H9 (cell line): ENCODE measurements around the gene IFT80. TPM values are rescaled to one million over a fixed set of nuclear protein-coding genes. Genes with fewer than 3 reads are reported as not detected.

Experiments used
- DNase-seq: peaks from one replicate; pipeline ENCODE4 v3.0.0-alpha.2; 2017
- H2AFZ ChIP-seq: one replicate; pipeline ENCODE4 v1.6.1; 2013; ENCODE audit warnings: mild to moderate bottlenecking, low read length, control low read depth, moderate library complexity
- H2AK5ac ChIP-seq: 2 replicates; pipeline ENCODE4 v1.6.1; 2013; ENCODE audit warnings: low read length, control low read depth, mixed read lengths; ENCODE audit not compliant: insufficient read length
- H2BK120ac ChIP-seq: one replicate; pipeline ENCODE4 v1.6.1; 2013; ENCODE audit warnings: low read depth, mild to moderate bottlenecking, low read length, control low read depth, inconsistent platforms; ENCODE audit not compliant: poor library complexity, severe bottlenecking
- H2BK12ac ChIP-seq: 2 replicates; pipeline ENCODE4 v1.6.1; 2013; ENCODE audit warnings: low read length, control low read depth, mixed read lengths, low read depth; ENCODE audit not compliant: insufficient read length
- H2BK15ac ChIP-seq: 2 replicates; pipeline ENCODE4 v1.6.1; 2013; ENCODE audit warnings: low read depth, low read length, control low read depth
- H2BK20ac ChIP-seq: one replicate; pipeline ENCODE4 v1.6.1; 2013; ENCODE audit warnings: low read depth, mild to moderate bottlenecking, low read length, control low read depth, inconsistent platforms; ENCODE audit not compliant: poor library complexity, severe bottlenecking
- H2BK5ac ChIP-seq: 2 replicates; pipeline ENCODE4 v1.6.1; 2013; ENCODE audit warnings: low read length, control low read depth, mixed read lengths; ENCODE audit not compliant: insufficient read length
- H3K14ac ChIP-seq: 2 replicates; pipeline ENCODE4 v1.6.1; 2013; ENCODE audit warnings: low read length, control low read depth; ENCODE audit not compliant: insufficient read depth
- H3K18ac ChIP-seq: 2 replicates; pipeline ENCODE4 v1.6.1; 2013; ENCODE audit warnings: low read depth, mild to moderate bottlenecking, mixed read lengths, low read length, control low read depth; ENCODE audit not compliant: insufficient read length
- H3K23ac ChIP-seq: 2 replicates; pipeline ENCODE4 v1.6.1; 2013; ENCODE audit warnings: low read length, control low read depth, mixed read lengths, low read depth; ENCODE audit not compliant: insufficient read length
- H3K23me2 ChIP-seq: 2 replicates; pipeline ENCODE4 v1.6.1; 2013; ENCODE audit warnings: low read depth, mild to moderate bottlenecking, mixed read lengths, low read length, control low read depth; ENCODE audit not compliant: insufficient read length, poor library complexity, severe bottlenecking
- H3K27ac ChIP-seq: 2 replicates; pipeline ENCODE4 v1.5.1; 2013; ENCODE audit warnings: low read length, control low read depth, mixed read lengths, low read depth; ENCODE audit not compliant: insufficient read length
- H3K27me3 ChIP-seq: 2 replicates; pipeline ENCODE4 v1.6.1; 2013; ENCODE audit warnings: low read length, control low read depth, inconsistent platforms; ENCODE audit not compliant: insufficient read depth
- H3K4ac ChIP-seq: 2 replicates; pipeline ENCODE4 v1.6.1; 2013; ENCODE audit warnings: low read depth, mild to moderate bottlenecking, control low read depth, inconsistent platforms, low read length, moderate library complexity
- H3K4me1 ChIP-seq: 2 replicates; pipeline ENCODE4 v1.6.1; 2013; ENCODE audit warnings: low read length, control low read depth, inconsistent platforms; ENCODE audit not compliant: insufficient read depth
- H3K4me2 ChIP-seq: 2 replicates; pipeline ENCODE4 v1.6.1; 2013; ENCODE audit warnings: low read length, control low read depth, mixed read lengths; ENCODE audit not compliant: insufficient read length, insufficient read depth
- H3K56ac ChIP-seq: 2 replicates; pipeline ENCODE4 v1.6.1; 2013; ENCODE audit warnings: low read depth, mild to moderate bottlenecking, mixed read lengths, low read length, control low read depth; ENCODE audit not compliant: insufficient read length
- H3K79me1 ChIP-seq: 2 replicates; pipeline ENCODE4 v1.6.1; 2013; ENCODE audit warnings: low read depth, mild to moderate bottlenecking, moderate library complexity, low read length, control low read depth, inconsistent platforms; ENCODE audit not compliant: insufficient read depth, poor library complexity, severe bottlenecking
- H3K79me2 ChIP-seq: 2 replicates; pipeline ENCODE4 v1.6.1; 2013; ENCODE audit warnings: low read length, control low read depth, inconsistent platforms; ENCODE audit not compliant: insufficient read depth
- H3K9ac ChIP-seq: 2 replicates; pipeline ENCODE4 v1.6.1; 2013; ENCODE audit warnings: low read length, control low read depth, mixed read lengths; ENCODE audit not compliant: insufficient read length; ENCODE audit errors: extremely low read depth
- H3K9me3 ChIP-seq: one replicate; pipeline ENCODE4 v1.6.1; 2013; ENCODE audit warnings: low read depth, low read length, inconsistent platforms; ENCODE audit not compliant: control insufficient read depth
- H3T11ph ChIP-seq: one replicate; pipeline ENCODE4 v1.6.1; 2013; ENCODE audit warnings: mild to moderate bottlenecking, low read length, control low read depth, inconsistent platforms
- H4K20me1 ChIP-seq: one replicate; pipeline ENCODE4 v1.6.1; 2013; ENCODE audit not compliant: control insufficient read depth, insufficient read length, insufficient read depth
- H4K5ac ChIP-seq: 2 replicates; pipeline ENCODE4 v1.6.1; 2013; ENCODE audit warnings: low read depth, mild to moderate bottlenecking, mixed read lengths, low read length, control low read depth; ENCODE audit not compliant: insufficient read length
- H4K8ac ChIP-seq: replicated peaks from 2 replicates; pipeline ENCODE4 v1.6.1; 2013; ENCODE audit warnings: low read length, control low read depth, mixed read lengths, low read depth; ENCODE audit not compliant: insufficient read length
- H4K91ac ChIP-seq: 2 replicates; pipeline ENCODE4 v1.6.1; 2013; ENCODE audit warnings: low read depth, mild to moderate bottlenecking, moderate library complexity, mixed read lengths, low read length, control low read depth; ENCODE audit not compliant: insufficient read length
- H3K27ac Mint-ChIP-seq, 3 experiments: 2 replicates in 2 of 3; 3 replicates in 1 of 3; pipeline ENCODE4 v1.8.0; 2020 to 2021; ENCODE audit warnings: mixed read lengths in 3 of 3, mild to moderate bottlenecking in 1 of 3, moderate library complexity in 1 of 3
- H3K27me3 Mint-ChIP-seq: 2 replicates; pipeline ENCODE4 v1.8.0; 2021; ENCODE audit warnings: low read depth, mild to moderate bottlenecking, moderate library complexity, mixed read lengths
- H3K36me3 Mint-ChIP-seq, 3 experiments: 2 replicates in 2 of 3; 3 replicates in 1 of 3; pipeline ENCODE4 v1.8.0; 2020 to 2021; ENCODE audit warnings: low read depth in 3 of 3, mixed read lengths in 3 of 3; ENCODE audit not compliant: insufficient read depth in 1 of 3
- H3K4me1 Mint-ChIP-seq, 2 experiments: 2 replicates each; pipeline ENCODE4 v1.8.0; 2020; ENCODE audit warnings: mixed read lengths in 2 of 2
- H3K4me3 Mint-ChIP-seq, 2 experiments: 2 replicates in 1 of 2; 3 replicates in 1 of 2; pipeline ENCODE4 v1.8.0; 2020 to 2021; ENCODE audit warnings: mild to moderate bottlenecking in 2 of 2, mixed read lengths in 2 of 2, moderate library complexity in 1 of 2
- H3K9me3 Mint-ChIP-seq, 2 experiments: 2 replicates in 1 of 2; 3 replicates in 1 of 2; pipeline ENCODE4 v1.8.0; 2020; ENCODE audit warnings: mild to moderate bottlenecking in 2 of 2, mixed read lengths in 2 of 2, moderate library complexity in 1 of 2
- CTCF ChIP-seq: fragments of 200-600 bp; sonication (generic); conservative IDR thresholded peaks from 3 replicates; pipeline ENCODE4 v1.8.0; 2021; ENCODE audit warnings: antibody characterized with exemption, mild to moderate bottlenecking
- WGBS: extraction: QIAGEN DNeasy Blood & Tissue Kit; methylation state at CpG from one replicate; pipeline ENCODE4 v1.1.7; 2013; ENCODE audit warnings: missing lambda C conversion rate, low lambda C conversion rate, mixed read lengths; ENCODE audit not compliant: insufficient read length; ENCODE audit errors: extremely low coverage; 5-methylcytosine and 5-hydroxymethylcytosine counted together
- total RNA-seq: library from RNA; stranded (reverse); gene quantifications from 2 replicates; pipeline ENCODE4 v1.2.1, GENCODE V29; 2021

Gene IFT80
- total RNA-seq, 1 experiment from 2014 or later: 29.0 TPM

- H3K4me3 Mint-ChIP-seq: no peak overlapping the region
- Histone ChIP-seq H3K18ac (no peak overlapping the region), H3K4me1 (no peaks in the 10 kb centered on the region), H3K79me1 (peaks cover 3% of the 10 kb centered on the region), H3K23me2 (no peaks in the 10 kb centered on the region), H3K9ac (no peak overlapping the region), H3K27me3 (no peaks in the 10 kb centered on the region), H3K56ac (no peak overlapping the region), H3K9me3 (no peaks in the 10 kb centered on the region), H3K23ac (no peak overlapping the region), H3K79me2 (no peaks in the 10 kb centered on the region; the same call in 1 of the 2 replicates), H2AFZ (no peak overlapping the region), H2BK15ac (no peak overlapping the region), H3K4me2 (no peak overlapping the region), H2BK12ac (no peak overlapping the region), H4K91ac (no peak overlapping the region), H2BK120ac (no peak overlapping the region), H2AK5ac (no peak overlapping the region), H2BK20ac (no peak overlapping the region), H3T11ph (no peak overlapping the region), H3K27ac (no peak overlapping the region), H4K20me1 (no peaks in the 10 kb centered on the region), H3K4ac (no peak overlapping the region), H3K14ac (no peak overlapping the region), H2BK5ac (no peak overlapping the region), H4K5ac (no peak overlapping the region), H4K8ac (no peak overlapping the region)
- TF ChIP-seq CTCF: no peak
- H3K27ac Mint-ChIP-seq: no peak overlapping the region
- DNase-seq: no peak
- no peaks in the 10 kb centered on the region for H3K9me3 Mint-ChIP-seq
- no peaks in the 10 kb centered on the region for H3K36me3 Mint-ChIP-seq
- WGBS: no CpG with 5 or more reads among the region's 2 CpGs
- peaks cover 13% of the 10 kb centered on the region in 2 experiments for H3K4me1 Mint-ChIP-seq
- no peaks in the 10 kb centered on the region for H3K27me3 Mint-ChIP-seq
Measured at GRCh38 chr3:160393346-160394008, 5.5 kb downstream of the IFT80 start.
